DMS114 treated with DMSO at 0.1 percent for 48 hours (cell line): ENCODE results near the gene TMEM120B.
"Not testable (repeated sequence)": the region's sequence is repeated elsewhere in the genome, so short reads cannot be mapped to it uniquely, and the experiment has no call there.

Experiments
- DNase-seq: peaks from one replicate; lab custom pipeline; 2025; ENCODE audit not compliant: unreplicated experiment; lab: John Stamatoyannopoulos, UW

TMEM120B gene

GRCh38 chr12:121741743-121742142 lies 29.2 kb downstream of the TMEM120B start:
- no peak for DNase-seq

GRCh38 chr12:121745545-121745944 lies 33.0 kb downstream of the TMEM120B start:
- not testable (repeated sequence) for DNase-seq

DNA sequence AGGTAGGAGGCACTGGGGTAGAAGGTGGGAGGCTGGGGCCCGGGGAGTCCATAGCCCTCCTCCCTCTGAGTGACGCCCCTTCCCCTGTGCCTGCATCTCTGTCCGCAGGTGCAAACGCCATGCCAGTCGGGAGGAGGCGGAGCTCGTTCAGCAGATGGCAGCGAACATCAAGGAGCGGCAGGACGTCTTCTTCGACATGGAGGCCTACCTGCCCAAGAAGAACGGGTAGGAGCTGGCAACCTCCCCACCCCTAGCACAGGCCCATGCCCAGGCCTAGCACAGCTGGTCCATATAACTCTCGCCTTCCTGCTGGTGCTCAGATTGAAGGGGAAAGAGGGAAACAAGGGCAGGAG lies 35.6 kb downstream of the TMEM120B start:
- no peak for DNase-seq

GRCh38 chr12:121748571-121749265 lies 36.2 kb downstream of the TMEM120B start:
- peak; percentile 74 for DNase-seq

DNA sequence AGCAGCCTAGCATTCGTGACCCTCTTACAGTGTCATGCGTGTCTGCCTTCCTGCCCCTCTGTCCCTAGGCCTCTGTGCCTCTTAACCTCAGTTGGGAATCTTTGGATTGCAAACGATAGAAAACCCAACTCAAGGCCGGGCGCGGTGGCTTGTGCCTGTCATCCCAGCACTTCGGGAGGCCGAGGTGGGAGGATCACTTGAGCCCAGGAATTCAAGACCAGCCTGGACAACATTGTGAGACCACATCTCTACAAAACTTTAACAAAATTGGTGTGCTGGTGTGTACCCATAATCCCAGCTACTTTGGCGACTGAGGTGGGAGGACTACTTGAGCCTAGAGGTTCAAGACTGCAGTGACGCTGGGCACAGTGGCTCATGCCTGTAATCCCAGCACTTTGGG lies 36.7 kb downstream of the TMEM120B start:
- no peak for DNase-seq

- DNase-seq, result no peak
These were observed 38.0 kb downstream of the TMEM120B start for GRCh38 chr12:121750507-121750955.

- DNase-seq, result no peak
These were observed 38.5 kb downstream of the TMEM120B start for GRCh38 chr12:121751034-121751433.

DNA sequence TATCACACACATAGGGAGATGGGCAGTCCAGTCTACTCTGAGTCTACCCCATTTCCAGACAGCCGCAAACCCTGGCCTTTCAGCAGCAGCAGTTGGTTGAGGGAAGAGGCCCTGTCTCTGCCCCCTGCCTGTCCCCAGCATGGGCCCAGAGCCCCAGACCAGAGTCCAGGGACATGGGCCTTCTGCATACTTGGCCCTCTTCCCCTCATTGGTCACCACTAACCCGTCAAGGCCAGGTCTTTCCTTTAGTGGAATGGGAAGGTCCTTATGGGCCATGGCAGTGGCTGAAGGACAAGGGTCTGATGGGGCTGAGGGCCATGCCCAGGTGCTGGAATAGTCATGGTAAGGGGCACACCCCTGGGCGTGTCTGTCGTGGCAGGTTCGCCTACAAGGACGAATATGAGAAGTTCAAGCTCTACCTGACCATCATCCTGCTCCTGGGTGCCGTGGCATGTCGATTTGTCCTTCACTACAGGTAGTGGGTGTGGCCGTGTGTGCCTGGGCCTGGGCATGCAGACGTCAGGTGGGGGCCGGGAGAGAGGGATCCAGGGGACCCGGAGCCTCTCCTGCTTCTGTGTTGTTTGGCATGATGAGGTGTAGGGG lies 39.3 kb downstream of the TMEM120B start:
- DNase-seq, result no peak

DNA sequence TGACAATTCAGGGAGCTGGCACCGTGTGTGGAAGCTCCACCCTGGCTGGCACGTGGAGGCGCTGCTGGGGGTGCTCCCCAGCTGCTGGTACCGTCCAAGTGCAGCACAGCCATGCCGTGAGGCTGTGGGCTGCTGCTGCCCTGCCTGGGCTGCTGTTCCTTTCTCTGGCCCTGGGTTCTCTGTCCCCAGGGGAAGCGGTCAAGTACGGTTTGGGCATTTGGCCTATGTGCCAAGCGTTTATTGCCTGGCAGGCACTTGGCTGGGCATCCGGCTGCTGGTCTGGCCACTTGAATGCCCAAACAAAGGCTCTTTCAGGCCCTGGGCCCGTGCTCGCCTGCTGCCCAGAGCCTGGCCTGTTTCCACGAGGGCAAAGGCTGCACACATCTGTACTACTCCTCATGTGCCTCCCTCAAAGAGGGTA lies 41.3 kb downstream of the TMEM120B start:
- DNase-seq, result no peak

GRCh38 chr12:121754836-121755235 lies 42.3 kb downstream of the TMEM120B start:
- no peak for DNase-seq

- DNase-seq, result no peak
These were observed 43.0 kb downstream of the TMEM120B start for GRCh38 chr12:121755591-121755990.

DNA sequence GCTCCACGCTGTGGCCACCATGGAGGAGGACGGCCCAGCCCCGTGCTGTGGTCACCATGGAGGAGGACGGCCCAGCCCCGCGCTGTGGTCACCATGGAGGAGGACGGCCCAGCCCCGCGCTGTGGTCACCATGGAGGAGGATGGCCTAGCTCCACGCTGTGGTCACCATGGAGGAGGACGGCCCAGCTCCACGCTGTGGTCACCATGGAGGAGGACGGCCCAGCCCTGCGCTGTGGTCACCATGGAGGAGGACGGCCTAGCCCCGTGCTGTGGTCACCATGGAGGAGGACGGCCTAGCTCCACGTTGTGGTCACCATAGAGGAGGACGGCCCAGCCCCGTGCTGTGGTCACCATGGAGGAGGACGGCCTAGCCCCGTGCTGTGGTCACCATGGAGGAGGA lies 46.0 kb downstream of the TMEM120B start:
- not testable (repeated sequence) for DNase-seq

DNA sequence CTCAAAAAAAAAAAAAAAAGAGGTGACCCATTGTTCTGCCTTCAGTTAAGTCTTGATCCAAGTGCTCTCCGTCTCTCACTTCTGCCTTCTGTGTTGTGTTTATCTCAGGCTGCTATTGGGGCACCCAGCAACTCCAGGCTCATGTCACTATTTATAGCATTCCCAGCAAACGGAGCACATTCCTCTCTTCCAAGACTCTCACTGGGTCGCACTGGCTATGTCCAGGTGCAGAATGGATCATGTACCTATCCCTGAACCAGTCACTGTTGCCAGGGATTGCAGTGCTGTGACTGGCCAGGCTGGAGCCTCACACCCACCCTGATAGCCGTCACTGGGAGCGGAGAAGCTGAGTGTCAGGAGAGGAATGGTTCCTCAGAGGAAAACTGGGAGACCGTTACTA lies 49.7 kb downstream of the TMEM120B start:
- DNase-seq, result no peak

- DNase-seq, result no peak
These were observed 52.3 kb downstream of the TMEM120B start for GRCh38 chr12:121764808-121765207.

- DNase-seq, result no peak
These were observed 53.0 kb downstream of the TMEM120B start for GRCh38 chr12:121765573-121765972.

- no peak for DNase-seq
These were observed 53.9 kb downstream of the TMEM120B start for GRCh38 chr12:121766290-121767039.

- no peak for DNase-seq
These were observed 55.0 kb downstream of the TMEM120B start for GRCh38 chr12:121767525-121768016.

DNA sequence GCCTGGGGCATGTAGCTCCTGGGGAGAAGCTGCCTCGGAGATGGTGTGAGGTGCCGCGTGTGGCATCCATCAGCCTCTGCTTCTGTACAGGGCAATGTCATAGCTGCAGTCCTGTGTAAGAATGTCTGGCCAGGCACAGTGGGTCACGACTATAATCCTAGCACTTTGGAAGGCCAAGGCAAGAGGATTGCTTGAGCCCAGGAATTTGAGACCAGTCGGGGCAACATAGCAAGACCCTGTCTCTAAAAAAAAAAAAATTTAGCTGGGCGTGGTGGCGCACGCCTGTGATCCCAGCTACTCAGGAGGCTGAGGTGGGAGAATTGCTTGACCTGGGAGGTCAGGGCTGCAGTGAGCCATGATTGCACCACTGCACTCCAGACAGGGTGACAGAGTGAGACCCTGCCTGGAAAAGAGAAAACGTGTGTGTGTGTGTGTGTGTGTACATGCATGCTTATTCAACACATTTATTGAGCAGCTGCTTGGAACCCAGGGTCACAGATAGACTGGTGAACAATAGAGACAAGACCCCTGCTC lies 56.8 kb downstream of the TMEM120B start:
- no peak for DNase-seq

- no peak for DNase-seq
These were observed 57.3 kb downstream of the TMEM120B start for GRCh38 chr12:121769831-121770301.

GRCh38 chr12:121770388-121770787 lies 57.8 kb downstream of the TMEM120B start:
- DNase-seq, result no peak

- DNase-seq, result no peak
These were observed 58.5 kb downstream of the TMEM120B start for GRCh38 chr12:121770813-121771625.
